ENCODE results near the gene SLC12A4. TPM values are rescaled to one million over a fixed set of nuclear protein-coding genes. Genes with fewer than 3 reads are reported as not detected.

SLC12A4 gene
- total and polyA plus RNA-seq, 2 of the 13 experiments (the other 11 are each of a cell fraction or from before 2014, with no cell fraction given) = 65.1 to 84.3 TPM

- 0 out of 2 replicates have a peak, but pooled peaks have one; percentile 12 for TF ChIP-seq KDM2A (CRISPR knock-in tag; IDR thresholded peaks at IDR 0.05; ENCODE audit: borderline replicate concordance, low read depth)
- TF ChIP-seq, protein P1, sequence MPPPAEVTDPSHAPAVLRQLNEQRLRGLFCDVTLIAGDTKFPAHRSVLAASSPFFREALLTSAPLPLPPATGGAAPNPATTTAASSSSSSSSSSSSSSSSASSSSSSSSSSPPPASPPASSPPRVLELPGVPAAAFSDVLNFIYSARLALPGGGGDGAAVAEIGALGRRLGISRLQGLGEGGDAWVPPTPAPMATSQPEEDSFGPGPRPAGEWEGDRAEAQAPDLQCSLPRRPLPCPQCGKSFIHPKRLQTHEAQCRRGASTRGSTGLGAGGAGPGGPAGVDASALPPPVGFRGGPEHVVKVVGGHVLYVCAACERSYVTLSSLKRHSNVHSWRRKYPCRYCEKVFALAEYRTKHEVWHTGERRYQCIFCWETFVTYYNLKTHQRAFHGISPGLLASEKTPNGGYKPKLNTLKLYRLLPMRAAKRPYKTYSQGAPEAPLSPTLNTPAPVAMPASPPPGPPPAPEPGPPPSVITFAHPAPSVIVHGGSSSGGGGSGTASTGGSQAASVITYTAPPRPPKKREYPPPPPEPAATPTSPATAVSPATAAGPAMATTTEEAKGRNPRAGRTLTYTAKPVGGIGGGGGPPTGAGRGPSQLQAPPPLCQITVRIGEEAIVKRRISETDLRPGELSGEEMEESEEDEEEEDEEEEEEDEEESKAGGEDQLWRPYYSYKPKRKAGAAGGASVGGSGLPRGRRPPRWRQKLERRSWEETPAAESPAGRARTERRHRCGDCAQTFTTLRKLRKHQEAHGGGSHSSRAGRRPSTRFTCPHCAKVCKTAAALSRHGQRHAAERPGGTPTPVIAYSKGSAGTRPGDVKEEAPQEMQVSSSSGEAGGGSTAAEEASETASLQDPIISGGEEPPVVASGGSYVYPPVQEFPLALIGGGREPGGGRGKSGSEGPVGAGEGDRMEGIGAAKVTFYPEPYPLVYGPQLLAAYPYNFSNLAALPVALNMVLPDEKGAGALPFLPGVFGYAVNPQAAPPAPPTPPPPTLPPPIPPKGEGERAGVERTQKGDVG (CRISPR knock-in tag; IDR thresholded peaks at IDR 0.05; ENCODE audit: borderline replicate concordance) = peak; percentile 46; the same call in 1 of the 2 replicates
- TF ChIP-seq KLF13 (CRISPR knock-in tag; IDR thresholded peaks at IDR 0.05) = no peak
- peak; percentile 55; the same call in 1 of the 2 replicates for TF ChIP-seq AKAP8 (CRISPR knock-in tag; IDR thresholded peaks at IDR 0.05)
- TF ChIP-seq CBFB (CRISPR knock-in tag; IDR thresholded peaks at IDR 0.05) = no peak
- no peak for TF ChIP-seq YEATS2 (CRISPR knock-in tag; IDR thresholded peaks at IDR 0.05; ENCODE audit: borderline replicate concordance)
- TF ChIP-seq ZNF678 (CRISPR knock-in tag; IDR thresholded peaks at IDR 0.05) = 0 out of 2 replicates have a peak, but pooled peaks have one; percentile 42
These were observed 4.6 kb downstream of the SLC12A4 start (continued) for GRCh38 chr16:67963662-67964321.

DNA sequence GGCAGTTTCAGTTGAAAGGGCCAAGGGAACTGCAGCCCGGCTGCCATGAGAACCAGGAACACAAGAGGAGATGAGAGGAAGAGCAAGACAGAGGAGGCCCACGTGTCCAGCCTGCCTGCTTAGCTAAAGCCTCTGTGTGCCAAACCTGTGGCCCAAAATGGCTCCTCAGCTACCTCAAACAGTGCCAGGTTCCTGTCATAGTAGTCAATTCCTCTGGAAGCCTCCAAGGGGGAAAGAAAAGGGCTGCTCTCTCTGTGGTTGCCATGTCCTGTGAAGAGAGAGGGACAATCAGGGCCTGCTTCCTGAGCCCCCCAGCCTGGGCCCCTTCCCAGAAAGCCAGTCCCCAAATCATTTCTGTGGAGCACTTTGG lies 5.2 kb downstream of the SLC12A4 start:
- intact Hi-C loops (cut with micrococcal nuclease; ENCODE audit: unreplicated experiment) = no loop called here

More for the DNA sequence above, 5.2 kb downstream of the SLC12A4 start:
- CTCF ChIA-PET (ENCODE audit: low intra/inter-chr PET ratio, low total read pairs) = no interaction called here
- Histone ChIP-seq H3K4me3 (replicated peaks in 1 of 3; ENCODE audit: insufficient read depth in 1 of 3, low read depth in 2 of 3, low read length in 3 of 3) (no peak overlapping the region), H3K9ac (ENCODE audit: insufficient read depth, low read depth, low read length) (no peak overlapping the region), H3K36me3 (replicated peaks in 1 of 2; ENCODE audit: control insufficient read depth in 1 of 2, insufficient read depth in 2 of 2, low read length in 2 of 2) (peaks cover 40 to 53% of the 10 kb centered on the region in 2 experiments), H3K79me2 (ENCODE audit: insufficient read depth, low read length) (peaks cover 67% of the 10 kb centered on the region), H3K27ac (ENCODE audit: extremely low read length, insufficient read depth, low read length) (no peak overlapping the region), H3K4me1 (ENCODE audit: insufficient read depth, low read length) (peaks cover 45% of the 10 kb centered on the region), H3K9me3 (ENCODE audit: low read length) (no peaks in the 10 kb centered on the region), H3K4me2 (ENCODE audit: low read depth, low read length) (no peak overlapping the region), H3K27me3 (ENCODE audit: control insufficient read depth in 1 of 2, insufficient read depth in 2 of 2, low read length in 2 of 2) (no peaks in the 10 kb centered on the region; a peak in 1 of 5 replicates), H4K20me1 (ENCODE audit: insufficient read depth, low read length) (peaks cover 21% of the 10 kb centered on the region), H2AFZ (ENCODE audit: low read length) (no peak overlapping the region)
- no TSS peak for BruUV-seq (replicated peaks)
- in situ Hi-C loops (cut with HindIII; ENCODE audit: extremely low pct_ligation_motif_present, low pct_unique_long_range_greater_than_20kb) = no loop called here
- TF ChIP-seq, protein P2, sequence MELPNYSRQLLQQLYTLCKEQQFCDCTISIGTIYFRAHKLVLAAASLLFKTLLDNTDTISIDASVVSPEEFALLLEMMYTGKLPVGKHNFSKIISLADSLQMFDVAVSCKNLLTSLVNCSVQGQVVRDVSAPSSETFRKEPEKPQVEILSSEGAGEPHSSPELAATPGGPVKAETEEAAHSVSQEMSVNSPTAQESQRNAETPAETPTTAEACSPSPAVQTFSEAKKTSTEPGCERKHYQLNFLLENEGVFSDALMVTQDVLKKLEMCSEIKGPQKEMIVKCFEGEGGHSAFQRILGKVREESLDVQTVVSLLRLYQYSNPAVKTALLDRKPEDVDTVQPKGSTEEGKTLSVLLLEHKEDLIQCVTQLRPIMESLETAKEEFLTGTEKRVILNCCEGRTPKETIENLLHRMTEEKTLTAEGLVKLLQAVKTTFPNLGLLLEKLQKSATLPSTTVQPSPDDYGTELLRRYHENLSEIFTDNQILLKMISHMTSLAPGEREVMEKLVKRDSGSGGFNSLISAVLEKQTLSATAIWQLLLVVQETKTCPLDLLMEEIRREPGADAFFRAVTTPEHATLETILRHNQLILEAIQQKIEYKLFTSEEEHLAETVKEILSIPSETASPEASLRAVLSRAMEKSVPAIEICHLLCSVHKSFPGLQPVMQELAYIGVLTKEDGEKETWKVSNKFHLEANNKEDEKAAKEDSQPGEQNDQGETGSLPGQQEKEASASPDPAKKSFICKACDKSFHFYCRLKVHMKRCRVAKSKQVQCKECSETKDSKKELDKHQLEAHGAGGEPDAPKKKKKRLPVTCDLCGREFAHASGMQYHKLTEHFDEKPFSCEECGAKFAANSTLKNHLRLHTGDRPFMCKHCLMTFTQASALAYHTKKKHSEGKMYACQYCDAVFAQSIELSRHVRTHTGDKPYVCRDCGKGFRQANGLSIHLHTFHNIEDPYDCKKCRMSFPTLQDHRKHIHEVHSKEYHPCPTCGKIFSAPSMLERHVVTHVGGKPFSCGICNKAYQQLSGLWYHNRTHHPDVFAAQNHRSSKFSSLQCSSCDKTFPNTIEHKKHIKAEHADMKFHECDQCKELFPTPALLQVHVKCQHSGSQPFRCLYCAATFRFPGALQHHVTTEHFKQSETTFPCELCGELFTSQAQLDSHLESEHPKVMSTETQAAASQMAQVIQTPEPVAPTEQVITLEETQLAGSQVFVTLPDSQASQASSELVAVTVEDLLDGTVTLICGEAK (IDR thresholded peaks at IDR 0.05) = no peak
- TF ChIP-seq, protein P2 (CRISPR knock-in tag; IDR thresholded peaks at IDR 0.05) = 0 out of 2 replicates have a peak, but pooled peaks have one; percentile 33
- no peak for TF ChIP-seq AGO1 (IDR thresholded peaks at IDR 0.05; ENCODE audit: low read depth, low read length, poor library complexity, severe bottlenecking)
- FAIRE-seq (no peak), DNase-seq (ENCODE audit: low spot score) (no peak), ATAC-seq (no peak)
- POLR2A ChIA-PET = interaction anchor here (1.6 to 12.9 kb wide), 2 partner anchors 18 to 28 kb away, joined by 3 to 226 read pairs; partner anchors contain the start of gene LCAT
- WGBS (ENCODE audit: low lambda C conversion rate) = 100% methylated on average over 2 of the region's 2 CpGs
